HepG2 (cell line): Measurements from ENCODE around the gene MYOM1. TPM values are rescaled to one million over a fixed set of nuclear protein-coding genes. Genes with fewer than 3 reads are reported as not detected.

Experiments used
- DNMT1 ChIP-seq: sonication (generic); formaldehyde crosslinking; IDR thresholded peaks from 2 replicates; pipeline ENCODE4 v1.5.1; 2020; ENCODE audit warnings: mild to moderate bottlenecking, missing genetic modification reagents
- ZNF180 ChIP-seq: sonication (generic); formaldehyde crosslinking; IDR thresholded peaks from 2 replicates; pipeline ENCODE4 v1.4.0; 2020; ENCODE audit warnings: low read depth, missing genetic modification reagents, borderline replicate concordance
- ZNF354B ChIP-seq: sonication (generic); formaldehyde crosslinking; IDR thresholded peaks from 2 replicates; pipeline ENCODE4 v1.8.0; 2022; ENCODE audit warnings: mild to moderate bottlenecking, missing genetic modification reagents
- ZNF383 ChIP-seq: sonication (generic); formaldehyde crosslinking; IDR thresholded peaks from 2 replicates; pipeline ENCODE4 v1.4.0; 2020; ENCODE audit warnings: missing genetic modification reagents, mild to moderate bottlenecking, borderline replicate concordance
- polyA plus RNA-seq, 8 experiments: library from polyadenylated mRNA; depleted of rRNA in 3 of 8; stranded (reverse) in 7 of 8; unstranded in 1 of 8; fragments of >200 nt; fragmentation: Illumina TruSeq in 4 of 8; extraction: Trizol in 4 of 8; gene quantifications; 2 replicates each; pipeline versions ENCODE4 v1.2.1 to v1.2.3, GENCODE V29; 2011 to 2016; ENCODE audit warnings: low read depth in 4 of 8, missing spikeins in 1 of 8, mixed read lengths in 1 of 8; ENCODE audit not compliant: insufficient read depth in 1 of 8
- total RNA-seq, 5 experiments: library from RNA; depleted of rRNA; stranded (reverse); fragments of >200 nt; fragmentation: Illumina TruSeq; extraction: Trizol; gene quantifications; 2 replicates each; pipeline ENCODE4 v1.2.3, GENCODE V29; 2016; ENCODE audit warnings: low read depth in 1 of 5
- TF ChIP-seq, protein P1 (sequence below): sonication (generic); formaldehyde crosslinking; IDR thresholded peaks from 2 replicates; pipeline ENCODE4 v1.9.0; 2021; ENCODE audit warnings: mild to moderate bottlenecking, missing genetic modification reagents
- TF ChIP-seq, protein P2 (sequence below): sonication (generic); formaldehyde crosslinking; IDR thresholded peaks from 2 replicates; pipeline ENCODE4 v1.4.0; 2020; ENCODE audit warnings: missing genetic modification reagents

Gene MYOM1
- total and polyA plus RNA-seq, 2 of the 13 experiments (the other 11 are each of a cell fraction or from before 2014, with no cell fraction given), result 0.46 to 0.98 TPM

DNA sequence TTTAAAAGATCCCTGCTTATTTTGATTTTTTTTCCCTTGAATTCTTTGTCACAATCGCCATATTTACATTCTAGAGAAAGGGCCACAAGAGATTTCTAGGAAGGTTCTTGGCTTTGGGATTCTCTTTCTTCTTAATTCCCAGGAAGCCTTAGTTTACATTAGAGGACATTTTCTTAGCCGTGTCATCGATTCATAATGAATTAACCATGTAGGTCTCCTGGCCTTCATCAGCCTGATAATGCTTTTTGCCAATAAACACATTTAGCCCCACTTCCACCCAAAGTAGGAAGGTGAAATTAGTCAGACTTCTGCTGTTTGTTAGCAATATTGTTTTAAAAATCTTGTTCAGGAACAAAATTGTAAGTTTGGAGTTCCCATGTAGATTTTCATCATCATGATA, 135.6 kb downstream of the MYOM1 start (continued):
- TF ChIP-seq, protein P1, sequence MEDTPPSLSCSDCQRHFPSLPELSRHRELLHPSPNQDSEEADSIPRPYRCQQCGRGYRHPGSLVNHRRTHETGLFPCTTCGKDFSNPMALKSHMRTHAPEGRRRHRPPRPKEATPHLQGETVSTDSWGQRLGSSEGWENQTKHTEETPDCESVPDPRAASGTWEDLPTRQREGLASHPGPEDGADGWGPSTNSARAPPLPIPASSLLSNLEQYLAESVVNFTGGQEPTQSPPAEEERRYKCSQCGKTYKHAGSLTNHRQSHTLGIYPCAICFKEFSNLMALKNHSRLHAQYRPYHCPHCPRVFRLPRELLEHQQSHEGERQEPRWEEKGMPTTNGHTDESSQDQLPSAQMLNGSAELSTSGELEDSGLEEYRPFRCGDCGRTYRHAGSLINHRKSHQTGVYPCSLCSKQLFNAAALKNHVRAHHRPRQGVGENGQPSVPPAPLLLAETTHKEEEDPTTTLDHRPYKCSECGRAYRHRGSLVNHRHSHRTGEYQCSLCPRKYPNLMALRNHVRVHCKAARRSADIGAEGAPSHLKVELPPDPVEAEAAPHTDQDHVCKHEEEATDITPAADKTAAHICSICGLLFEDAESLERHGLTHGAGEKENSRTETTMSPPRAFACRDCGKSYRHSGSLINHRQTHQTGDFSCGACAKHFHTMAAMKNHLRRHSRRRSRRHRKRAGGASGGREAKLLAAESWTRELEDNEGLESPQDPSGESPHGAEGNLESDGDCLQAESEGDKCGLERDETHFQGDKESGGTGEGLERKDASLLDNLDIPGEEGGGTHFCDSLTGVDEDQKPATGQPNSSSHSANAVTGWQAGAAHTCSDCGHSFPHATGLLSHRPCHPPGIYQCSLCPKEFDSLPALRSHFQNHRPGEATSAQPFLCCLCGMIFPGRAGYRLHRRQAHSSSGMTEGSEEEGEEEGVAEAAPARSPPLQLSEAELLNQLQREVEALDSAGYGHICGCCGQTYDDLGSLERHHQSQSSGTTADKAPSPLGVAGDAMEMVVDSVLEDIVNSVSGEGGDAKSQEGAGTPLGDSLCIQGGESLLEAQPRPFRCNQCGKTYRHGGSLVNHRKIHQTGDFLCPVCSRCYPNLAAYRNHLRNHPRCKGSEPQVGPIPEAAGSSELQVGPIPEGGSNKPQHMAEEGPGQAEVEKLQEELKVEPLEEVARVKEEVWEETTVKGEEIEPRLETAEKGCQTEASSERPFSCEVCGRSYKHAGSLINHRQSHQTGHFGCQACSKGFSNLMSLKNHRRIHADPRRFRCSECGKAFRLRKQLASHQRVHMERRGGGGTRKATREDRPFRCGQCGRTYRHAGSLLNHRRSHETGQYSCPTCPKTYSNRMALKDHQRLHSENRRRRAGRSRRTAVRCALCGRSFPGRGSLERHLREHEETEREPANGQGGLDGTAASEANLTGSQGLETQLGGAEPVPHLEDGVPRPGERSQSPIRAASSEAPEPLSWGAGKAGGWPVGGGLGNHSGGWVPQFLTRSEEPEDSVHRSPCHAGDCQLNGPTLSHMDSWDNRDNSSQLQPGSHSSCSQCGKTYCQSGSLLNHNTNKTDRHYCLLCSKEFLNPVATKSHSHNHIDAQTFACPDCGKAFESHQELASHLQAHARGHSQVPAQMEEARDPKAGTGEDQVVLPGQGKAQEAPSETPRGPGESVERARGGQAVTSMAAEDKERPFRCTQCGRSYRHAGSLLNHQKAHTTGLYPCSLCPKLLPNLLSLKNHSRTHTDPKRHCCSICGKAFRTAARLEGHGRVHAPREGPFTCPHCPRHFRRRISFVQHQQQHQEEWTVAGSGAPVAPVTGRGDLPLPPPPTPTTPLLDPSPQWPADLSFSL (CRISPR knock-in tag), result no peak
- no peak for TF ChIP-seq DNMT1 (CRISPR knock-in tag)
- TF ChIP-seq ZNF180, result no peak
- no peak for TF ChIP-seq ZNF383 (CRISPR knock-in tag)
- TF ChIP-seq, protein P2, sequence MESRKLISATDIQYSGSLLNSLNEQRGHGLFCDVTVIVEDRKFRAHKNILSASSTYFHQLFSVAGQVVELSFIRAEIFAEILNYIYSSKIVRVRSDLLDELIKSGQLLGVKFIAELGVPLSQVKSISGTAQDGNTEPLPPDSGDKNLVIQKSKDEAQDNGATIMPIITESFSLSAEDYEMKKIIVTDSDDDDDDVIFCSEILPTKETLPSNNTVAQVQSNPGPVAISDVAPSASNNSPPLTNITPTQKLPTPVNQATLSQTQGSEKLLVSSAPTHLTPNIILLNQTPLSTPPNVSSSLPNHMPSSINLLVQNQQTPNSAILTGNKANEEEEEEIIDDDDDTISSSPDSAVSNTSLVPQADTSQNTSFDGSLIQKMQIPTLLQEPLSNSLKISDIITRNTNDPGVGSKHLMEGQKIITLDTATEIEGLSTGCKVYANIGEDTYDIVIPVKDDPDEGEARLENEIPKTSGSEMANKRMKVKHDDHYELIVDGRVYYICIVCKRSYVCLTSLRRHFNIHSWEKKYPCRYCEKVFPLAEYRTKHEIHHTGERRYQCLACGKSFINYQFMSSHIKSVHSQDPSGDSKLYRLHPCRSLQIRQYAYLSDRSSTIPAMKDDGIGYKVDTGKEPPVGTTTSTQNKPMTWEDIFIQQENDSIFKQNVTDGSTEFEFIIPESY (CRISPR knock-in tag), result no peak
- no peak for TF ChIP-seq ZNF354B (CRISPR knock-in tag)
